Right lung (tissue), 5 donors: ENCODE measurements around the gene DIAPH2. TPM values are rescaled to one million over a fixed set of nuclear protein-coding genes. Genes with fewer than 3 reads are reported as not detected.
A peak's percentile ranks its signal among the peaks of the same experiment; 100 is the strongest.
"Not testable (repeated sequence)": the region's sequence is repeated elsewhere in the genome, so short reads cannot be mapped to it uniquely, and the experiment has no call there.

Experiments
- DNase-seq, 2 donors: peaks; one replicate each; pipeline ENCODE4 v3.0.0-alpha.2; 2013
- polyA plus RNA-seq, 5 donors: library from polyadenylated mRNA; unstranded; fragments of 120-200 nt; gene quantifications; one replicate each; pipeline versions ENCODE4 v1.2.1 to v1.2.3, GENCODE V29; 2013; ENCODE audit warnings: inconsistent platforms in 1 of 5, low replicate concordance in 1 of 5; ENCODE audit not compliant: insufficient read length in 5 of 5, insufficient read depth in 1 of 5

The DIAPH2 gene
- polyA plus RNA-seq, 5 donors = 9.0 to 18.4 (median 15.7) TPM

DNA sequence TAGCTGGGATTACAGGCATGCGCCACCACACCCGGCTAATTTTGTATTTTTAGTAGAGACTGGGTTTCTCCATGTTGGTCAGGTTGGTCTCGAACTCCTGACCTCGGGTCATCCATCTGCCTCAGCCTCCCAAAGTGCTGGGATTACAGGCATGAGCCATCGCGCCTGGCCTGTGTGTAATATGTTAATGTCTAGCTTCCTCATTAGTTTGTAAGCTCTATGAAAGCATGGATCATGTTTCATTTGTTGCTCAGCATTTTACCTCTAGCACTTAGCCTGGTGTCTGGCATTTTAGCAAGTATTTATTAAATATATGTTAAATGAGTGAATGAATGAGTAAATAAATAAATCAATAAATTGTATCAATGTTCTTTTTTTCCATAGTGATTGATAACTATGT is 29.8 kb downstream of the DIAPH2 start:
- DNase-seq = not testable (repeated sequence)

DNA sequence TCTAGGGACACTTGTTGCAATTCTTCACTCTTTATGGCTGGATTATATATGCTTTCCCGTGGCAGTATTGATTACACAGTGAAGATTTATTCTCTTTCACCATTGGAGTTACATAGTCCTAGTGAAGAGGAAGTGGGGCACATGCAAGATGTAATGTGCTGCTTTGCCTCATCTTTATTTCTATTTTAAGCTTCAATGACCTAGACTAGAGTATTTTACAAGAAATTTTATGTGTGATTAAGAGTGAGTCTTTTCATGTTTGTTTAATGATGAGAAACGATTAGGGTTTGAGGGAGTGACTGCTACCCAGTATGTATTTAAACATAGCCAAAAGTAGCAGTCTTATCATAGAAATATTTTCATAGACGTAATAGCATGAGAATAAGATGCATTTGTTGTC is 30.8 kb downstream of the DIAPH2 start:
- no peak for DNase-seq

DNA sequence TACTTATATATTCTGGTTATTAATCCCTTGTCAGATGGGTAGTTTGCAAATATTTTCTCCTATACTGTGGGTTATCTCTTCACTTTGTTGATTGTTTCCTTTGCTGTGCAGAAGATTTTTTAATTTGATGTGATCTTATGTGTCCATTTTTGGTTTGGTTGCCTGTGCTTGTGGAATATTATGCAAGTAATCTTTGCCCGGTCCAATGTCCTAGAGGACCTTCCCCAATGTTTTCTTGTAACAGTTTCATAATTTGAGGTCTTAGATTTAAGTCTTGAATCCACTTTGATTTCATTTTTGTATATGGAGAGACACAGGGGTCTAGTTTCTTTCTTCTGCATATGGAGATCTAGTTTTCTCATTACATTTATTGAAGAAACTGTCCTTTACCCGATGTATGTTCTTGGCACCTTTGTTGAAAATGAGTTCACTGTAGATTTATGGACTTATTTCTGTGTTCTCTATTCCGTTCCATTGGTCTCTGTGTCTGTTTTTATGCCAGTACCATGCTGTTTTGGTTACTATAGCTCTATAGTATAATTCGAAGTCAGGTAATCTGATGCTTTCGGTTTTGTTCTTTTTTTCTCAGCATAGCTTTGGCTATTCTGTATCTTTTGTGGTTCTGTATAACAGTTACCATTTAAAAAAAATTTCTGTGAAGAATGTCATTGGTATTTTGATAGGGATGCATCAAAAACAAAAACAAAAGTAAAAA is 34.7 kb downstream of the DIAPH2 start:
- DNase-seq = no peak

DNA sequence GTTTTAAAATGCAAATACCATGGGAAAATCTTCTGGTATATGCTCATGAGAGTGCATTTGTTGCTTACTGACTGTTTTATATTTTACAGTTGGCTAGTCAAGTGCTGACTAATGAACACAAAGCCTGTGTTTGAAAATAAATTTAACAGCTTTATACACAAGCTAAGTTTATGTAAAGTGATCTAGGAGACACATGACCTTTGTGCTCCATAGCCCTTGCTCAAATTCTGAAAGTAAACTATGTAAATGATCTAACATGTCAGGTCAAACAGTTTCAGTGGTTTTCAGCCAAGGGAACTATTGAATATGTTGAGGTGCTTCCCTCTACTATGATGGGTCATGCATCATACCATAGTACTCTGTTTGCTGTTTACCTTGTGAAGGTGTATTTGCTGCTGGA is 36.7 kb downstream of the DIAPH2 start:
- no peak for DNase-seq

DNA sequence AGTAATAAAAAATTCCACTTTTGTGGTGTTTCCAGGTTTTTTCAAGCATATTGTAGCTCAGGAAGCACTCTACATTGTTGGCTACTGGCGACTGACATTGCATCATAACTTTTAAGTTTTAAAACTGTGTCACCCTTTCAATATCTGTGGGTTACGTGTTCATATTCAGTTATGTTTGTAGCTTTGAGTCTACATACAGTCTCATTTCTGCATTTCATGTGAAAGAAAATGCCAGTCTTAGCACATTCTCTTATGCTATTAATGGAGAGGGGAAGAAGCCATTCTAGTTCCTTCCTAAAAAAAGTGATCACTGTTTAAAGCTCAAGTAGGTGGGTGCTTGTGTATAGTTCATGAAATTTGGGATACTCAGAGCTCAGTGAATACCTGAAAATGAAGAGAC is 38.1 kb downstream of the DIAPH2 start:
- DNase-seq = no peak

DNA sequence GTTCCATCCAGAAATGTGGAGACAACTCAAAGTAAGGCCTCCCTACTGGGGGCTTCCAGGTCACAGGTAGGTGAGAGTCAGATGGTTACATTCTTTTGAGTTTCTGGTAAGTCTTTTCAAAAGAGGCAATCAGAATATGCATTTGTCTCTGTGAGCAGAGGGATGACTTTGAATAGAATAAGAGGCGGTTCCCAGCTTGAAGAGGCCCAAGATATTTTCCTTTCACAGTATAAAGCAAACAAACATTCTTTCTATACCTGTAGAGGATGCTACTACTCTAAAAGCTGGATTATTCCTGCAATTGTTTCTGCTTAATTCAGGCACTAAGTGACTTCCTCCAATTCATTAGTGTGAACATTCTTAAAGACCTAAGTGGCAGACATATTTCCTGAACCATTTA is 44.4 kb downstream of the DIAPH2 start:
- DNase-seq = no peak

DNA sequence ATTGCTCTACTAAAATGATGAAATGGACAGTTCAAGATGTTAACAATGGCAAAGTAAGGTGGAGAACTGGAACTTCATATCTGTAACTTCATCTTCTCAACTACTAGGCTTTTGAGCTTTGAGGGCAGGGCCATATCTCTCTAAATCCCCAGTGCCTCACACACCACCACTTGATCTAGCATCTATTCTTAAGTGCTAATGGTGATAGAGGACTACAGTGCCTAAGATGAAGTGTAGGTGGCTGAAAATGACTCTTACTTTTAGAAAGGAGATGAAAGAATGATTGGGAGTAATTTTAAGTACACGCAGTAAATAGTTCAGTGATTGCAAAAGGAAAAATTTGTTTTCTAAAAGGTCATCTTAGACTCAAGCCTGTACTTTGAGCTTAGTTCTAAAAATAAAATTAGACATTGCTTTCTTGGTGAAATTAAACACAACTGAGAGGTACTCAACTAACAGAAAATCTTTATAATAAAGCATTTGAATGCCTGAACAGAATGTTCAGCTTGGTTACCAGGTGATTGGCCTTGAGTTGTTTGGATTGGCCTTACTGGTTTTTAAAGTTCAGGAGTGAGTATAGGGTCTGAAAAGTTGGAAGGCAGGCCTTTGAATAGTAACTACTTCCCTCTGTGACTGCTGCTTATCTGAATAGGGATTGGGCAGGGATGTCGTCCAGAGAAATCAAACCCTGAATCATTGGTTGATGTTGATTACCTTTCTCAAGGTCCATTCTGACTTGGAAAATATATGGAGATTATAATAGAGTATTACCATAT is 45.4 kb downstream of the DIAPH2 start:
- no peak for DNase-seq

DNA sequence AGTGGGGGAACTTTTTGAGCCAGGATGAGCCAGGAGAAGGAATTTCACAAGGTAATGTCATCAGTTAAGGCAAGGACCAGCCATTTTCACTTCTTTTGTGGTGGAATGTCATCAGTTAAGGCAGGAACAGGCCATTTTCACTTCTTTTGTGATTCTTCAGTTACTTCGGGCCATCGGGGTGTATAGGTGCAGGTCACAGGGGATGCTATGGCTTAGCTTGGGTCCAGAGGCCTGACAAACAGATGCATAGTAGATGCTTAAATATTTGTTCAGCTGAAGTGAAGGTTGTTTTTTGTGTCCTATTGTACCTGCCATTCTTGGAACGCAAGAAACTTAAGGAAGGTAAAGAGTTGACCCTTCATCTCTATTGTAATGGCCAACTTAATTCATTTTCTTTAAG is 46.4 kb downstream of the DIAPH2 start:
- DNase-seq = not testable (repeated sequence)

DNA sequence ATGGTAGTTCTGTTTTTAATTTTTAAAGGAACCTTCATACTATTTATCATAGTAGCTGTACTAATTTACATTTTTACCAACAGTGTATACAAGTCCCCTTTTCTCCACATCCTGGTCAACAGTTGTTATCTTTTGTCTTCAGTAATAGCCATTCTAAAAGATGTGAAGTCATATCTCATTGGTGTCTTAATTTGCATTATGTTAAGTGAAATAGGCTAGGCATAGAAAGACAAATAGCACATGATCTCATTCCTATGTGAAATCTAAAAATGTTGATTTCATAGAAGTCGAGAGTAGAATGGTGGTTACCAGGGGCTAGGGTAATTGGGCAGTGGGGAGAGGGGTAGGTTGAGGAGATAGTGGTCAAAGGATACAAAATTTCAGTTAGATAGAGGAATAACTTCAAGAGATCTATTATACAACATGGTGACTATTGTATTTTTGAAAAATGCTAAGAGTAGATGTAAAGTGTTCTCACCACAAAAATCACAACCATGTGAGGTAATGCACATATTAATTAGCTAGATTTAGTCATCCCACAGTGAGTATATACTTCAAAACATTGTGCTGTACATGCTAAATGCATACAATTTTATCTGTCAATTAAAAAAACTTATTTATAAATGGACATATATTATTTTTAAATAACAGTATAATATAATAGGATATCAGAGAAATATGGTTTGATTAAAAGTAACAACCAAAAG is 58.9 kb downstream of the DIAPH2 start:
- DNase-seq = no peak

DNA sequence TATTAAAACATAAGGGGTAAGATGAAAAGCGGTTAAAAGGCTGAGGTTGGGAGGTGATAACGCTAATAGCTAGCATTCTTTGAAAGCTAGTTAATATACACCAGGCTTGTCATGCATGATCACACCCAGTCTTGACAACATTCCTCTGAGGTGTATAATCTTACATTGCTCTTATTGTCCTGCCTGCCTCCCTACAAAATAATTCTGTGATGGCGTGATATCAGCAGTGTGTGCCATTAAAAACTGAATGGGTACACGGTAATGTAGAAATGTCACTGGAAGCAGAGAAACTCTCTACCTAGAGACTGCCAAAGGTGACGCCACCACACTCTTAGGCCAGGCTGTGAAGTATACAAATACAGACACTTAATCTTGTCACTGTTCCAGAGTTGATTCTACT is 68.1 kb downstream of the DIAPH2 start:
- DNase-seq = no peak

DNA sequence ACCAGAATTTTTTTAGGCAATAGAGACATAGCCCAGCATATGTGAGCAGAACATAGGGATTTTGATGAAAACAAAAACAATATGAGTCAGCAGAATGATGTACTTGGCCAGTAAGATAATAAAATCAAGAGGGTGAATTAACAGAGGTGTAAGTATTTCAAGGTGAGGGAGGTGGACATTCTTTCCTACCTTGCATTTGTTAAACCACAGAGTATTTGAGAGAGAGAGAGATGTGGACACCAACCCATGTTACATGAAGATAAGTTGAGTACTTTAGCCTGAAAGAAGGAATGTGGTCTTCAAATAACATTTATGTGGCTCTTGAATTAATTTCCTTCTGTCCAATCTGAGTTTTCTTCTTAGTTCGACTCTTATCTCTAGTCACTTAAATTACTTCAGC is 68.6 kb downstream of the DIAPH2 start:
- DNase-seq = no peak

DNA sequence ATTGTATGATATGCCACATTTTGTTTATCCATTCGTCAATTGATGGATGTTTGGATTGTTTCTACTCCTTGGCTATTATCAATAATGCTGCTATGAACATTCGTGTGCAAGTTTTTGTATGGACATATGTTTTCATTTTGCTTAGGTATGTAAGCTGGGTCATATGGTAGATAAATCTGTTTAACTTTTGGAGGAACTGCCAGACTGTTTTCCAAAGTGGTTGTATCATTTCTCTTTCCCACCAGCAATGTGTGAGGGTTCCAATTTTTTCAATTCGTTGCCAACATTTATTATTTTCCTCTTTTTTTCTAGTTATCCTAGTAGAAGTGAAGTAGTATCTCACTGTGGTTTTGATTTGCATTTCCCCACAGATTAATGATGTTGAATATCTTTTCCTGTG is 71.8 kb downstream of the DIAPH2 start:
- no peak for DNase-seq

DNA sequence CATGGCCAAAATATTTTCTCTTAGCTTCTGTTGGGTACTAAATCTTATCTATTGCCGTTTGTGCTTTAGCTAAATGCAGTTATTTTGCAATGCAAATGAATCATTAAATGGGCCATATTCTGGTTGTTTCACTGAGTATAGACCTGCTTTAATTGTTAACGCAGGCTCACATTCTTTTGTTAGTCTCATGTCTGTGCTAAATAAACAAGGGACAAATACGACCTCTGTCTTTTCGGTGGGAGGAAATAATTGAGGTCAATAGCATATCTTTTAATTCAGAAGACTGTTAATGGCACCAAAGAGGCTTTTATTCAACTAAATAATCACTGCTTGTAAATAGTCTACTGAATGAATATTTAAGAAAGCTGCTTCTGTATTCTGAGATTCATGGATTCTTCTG is 76.9 kb downstream of the DIAPH2 start:
- DNase-seq = no peak

DNA sequence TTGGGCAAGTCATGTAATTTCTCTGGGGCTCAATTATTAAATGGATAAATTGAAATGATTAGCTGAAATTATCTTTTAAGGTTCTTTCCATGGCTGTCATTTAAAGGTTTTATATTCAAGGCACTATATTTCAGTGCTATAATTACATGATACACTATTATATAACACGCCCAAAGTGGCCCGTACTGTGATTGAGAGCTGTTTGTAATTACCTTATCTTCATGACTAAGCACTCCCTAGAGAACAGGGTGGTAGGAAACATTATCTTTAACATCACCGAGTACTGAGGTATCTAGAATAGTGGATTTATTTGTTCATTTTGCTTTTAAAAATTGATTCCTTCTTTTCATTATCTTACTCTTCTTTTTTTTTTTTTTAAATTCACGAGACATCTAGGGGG is 79.0 kb downstream of the DIAPH2 start:
- DNase-seq = no peak

DNA sequence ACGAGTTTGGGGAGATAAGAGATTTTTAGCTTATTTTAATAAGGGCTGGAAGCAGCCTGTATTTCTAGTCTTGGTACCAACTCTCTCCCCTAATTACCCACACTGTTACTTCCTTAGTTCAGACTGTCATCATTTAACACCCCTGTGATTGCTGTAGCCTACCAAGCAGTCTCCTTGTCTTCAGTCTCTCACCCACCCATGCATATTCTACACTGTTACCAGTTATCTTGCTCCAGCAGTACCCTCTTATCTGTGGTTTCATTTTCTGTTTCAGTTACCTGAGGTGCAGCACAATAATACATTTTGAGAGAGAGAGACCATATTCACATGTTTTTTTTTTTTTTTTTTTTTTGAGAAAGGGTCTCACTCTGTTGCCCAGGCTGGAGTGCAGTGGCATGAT is 80.2 kb downstream of the DIAPH2 start:
- DNase-seq = no peak

DNA sequence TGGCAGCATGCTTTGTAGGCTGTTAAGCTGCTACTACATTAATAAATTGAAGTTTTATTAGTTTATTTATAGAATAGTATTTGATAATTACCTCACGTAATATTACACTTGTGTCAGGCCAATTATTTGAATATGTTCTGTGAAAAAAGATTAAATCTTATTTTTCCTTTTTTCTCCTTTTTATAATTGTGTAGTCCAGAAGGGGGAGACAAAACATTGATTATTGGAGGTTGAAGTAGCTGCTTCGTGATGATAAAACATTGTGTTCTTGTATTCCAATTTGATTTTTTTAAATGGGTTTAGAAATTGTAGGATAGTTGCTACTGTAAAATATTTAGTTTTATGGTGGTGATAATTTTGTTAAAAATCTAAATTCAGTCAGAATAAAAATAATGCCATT is 85.7 kb downstream of the DIAPH2 start:
- DNase-seq = no peak

DNA sequence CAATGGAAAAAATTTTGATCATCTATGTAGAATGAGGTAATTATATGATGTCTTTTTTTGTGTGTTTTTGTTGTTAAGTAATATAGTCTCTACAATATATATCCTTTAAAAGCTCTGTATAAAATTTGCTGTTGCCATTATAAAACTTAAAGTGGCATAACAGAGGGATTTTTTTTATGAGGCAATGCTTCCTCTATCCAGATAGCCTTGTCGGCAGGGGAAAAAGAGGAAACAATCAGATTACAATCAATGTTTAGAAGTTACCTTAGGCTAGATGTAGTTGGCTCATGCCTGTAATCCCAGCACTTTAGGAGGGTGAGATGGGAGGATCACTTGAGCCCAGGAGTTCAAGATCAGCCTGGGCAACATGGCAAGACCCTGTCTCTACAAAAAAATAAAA is 86.8 kb downstream of the DIAPH2 start:
- DNase-seq = no peak

DNA sequence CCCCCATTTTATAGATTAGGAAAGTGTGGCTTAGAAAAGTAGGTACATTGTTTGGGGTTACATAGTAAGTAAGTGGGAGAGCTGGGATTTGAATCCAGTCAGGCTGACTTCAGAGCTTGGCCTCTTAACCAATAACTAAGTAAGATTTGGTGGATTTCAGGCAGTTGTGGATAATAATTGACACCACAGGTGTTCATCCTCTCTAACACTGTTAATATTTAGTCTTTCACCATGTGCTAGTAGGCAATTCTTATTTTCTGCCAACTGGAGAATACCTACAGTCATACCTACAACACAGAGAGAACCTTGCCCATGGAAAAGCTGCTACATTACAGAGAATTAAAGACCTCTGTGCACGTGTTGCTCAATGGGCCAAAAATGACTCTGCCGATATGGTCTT is 89.5 kb downstream of the DIAPH2 start:
- DNase-seq = no peak

DNA sequence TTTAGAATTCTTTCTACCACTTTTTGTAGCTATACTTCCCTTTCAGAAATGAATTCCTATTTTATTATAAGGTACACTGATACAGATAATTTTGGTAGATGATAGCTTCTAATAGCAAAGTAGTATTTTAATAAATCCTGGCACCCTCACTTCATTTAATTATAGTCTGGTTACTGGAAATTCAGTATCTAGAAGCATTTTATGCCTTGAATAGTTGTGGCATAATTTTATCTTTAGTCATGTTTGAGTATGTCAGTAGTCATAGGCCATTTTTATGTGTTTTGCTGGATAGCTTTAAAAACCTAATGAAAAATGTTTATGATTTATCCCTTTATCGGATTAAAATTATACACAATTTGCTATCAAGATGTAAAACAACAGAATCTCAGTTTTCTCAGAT is 92.3 kb downstream of the DIAPH2 start:
- DNase-seq = no peak

DNA sequence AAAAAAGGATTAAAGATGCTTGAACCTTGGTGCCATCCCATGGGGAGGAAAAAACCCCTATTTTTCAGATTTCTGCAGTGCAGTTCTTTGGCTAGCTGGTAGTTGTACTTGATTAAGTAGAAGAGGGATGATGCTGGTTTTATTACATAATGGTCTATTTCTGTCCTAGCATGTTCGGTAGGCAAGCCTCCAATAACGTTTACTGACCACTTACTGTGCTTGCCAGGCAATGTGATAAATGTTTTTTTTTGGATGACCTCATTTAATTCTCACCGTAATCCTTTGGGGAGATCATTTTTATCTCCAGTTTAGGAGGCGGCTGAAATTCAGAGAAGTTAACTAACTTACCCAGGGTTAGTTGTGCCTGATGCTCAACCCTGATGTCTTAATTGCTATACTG is 106.9 kb downstream of the DIAPH2 start:
- DNase-seq = no peak

DNA sequence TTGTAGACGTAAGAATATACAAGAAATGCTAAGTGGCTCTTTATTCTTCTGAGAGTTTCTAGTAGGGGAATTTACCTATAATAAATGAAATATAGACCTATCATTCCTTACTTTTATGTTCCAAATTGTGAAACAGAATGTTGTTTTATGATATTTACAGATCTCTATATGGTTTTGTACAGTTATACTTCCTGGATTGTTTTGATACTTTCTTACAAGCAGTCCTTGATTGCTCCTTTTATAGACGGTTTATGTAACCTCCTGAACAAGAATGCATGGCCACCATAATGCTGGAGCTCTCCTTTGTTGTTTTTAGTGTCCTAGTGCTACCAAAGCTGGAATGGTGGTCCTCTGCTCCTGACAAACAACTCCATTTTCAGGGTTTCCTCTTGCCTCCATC is 107.4 kb downstream of the DIAPH2 start:
- DNase-seq = no peak

DNA sequence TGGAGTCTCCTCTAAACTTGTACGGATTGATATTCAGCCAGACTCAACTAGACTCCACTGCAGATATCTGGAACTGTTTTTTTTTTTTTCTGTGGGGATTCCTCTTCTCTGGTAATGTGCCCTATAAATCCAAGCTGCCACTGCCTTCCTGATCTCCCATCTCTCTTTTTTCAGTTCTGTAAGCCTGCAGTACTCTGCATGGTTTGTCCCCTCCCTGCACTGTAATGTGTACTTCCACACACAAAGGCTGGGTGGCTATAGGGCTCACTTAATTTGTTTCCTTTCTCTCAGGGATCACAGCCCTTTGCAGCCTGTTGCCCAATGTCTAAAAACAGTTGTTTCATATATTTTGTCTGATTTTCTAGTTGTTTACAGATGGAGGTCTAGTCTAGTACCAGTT is 114.3 kb downstream of the DIAPH2 start:
- DNase-seq = peak in 1 of 2 donors; percentile 1

DNA sequence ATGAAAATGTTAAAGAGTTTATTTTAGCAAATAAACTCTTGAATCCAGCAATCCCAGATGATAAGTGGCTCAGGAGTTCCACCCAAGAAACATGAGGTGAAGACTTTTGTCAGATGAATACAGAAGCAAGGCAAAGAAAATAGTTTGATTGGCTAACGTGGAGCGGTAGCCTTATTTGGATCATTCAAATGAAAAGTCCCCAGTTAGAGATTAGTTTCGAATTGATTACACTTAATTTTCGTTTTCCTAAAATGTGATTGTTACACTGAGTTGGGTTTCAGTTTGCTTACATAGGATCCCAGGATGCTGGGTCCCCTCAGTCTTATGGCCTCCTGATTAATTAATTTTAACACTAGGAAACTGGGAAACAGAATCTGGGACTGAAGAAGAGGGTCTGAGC is 122.7 kb downstream of the DIAPH2 start:
- DNase-seq = no peak
